ENCODE results near the gene CSNK2A1. TPM values are rescaled to one million over a fixed set of nuclear protein-coding genes. Genes with fewer than 3 reads are reported as not detected.

The CSNK2A1 gene
- total RNA-seq, 4 donors from 2014 or later = 85.0 to 107 (median 96.9) TPM

DNA sequence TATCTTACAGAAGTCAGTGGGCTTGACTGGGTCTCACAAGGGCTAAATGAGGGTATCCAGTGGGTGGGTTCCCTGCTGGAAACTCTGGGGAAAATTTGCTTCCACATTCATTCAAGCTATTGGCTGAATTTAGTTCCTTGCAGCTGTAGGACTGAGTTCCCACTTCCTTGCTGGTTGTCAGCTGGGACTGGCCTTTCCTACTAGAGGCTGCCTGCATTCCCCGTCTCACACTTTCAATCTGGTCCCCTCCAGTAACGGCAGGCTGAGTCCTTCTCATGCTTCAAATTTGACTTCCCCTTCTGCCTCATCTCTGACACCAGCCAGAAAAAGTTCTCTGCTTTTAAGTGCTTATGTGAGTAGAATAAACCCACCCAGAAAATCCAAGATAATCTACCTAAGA is 4.4 kb downstream of the CSNK2A1 start:
- 78% methylated on average over 2 of the region's 2 CpGs for WGBS
- no peaks in the 10 kb centered on the region for H3K9me3 ChIP-seq
- no peaks in the 10 kb centered on the region for H3K36me3 ChIP-seq
- TF ChIP-seq POLR2AphosphoS5 (IDR thresholded peaks at IDR 0.05) (no peak), EP300 (IDR thresholded peaks at IDR 0.05) (no peak), POLR2A (IDR thresholded peaks at IDR 0.05) (no peak), CTCF (IDR thresholded peaks at IDR 0.05) (no peak)
- H3K4me1 ChIP-seq = peaks cover 69% of the 10 kb centered on the region
- DNase-seq (ENCODE audit: low spot score in 2 of 2) = no peak
- H3K27me3 ChIP-seq = no peaks in the 10 kb centered on the region
- H3K4me3 ChIP-seq = no peak overlapping the region
- H3K27ac ChIP-seq = no peak overlapping the region

DNA sequence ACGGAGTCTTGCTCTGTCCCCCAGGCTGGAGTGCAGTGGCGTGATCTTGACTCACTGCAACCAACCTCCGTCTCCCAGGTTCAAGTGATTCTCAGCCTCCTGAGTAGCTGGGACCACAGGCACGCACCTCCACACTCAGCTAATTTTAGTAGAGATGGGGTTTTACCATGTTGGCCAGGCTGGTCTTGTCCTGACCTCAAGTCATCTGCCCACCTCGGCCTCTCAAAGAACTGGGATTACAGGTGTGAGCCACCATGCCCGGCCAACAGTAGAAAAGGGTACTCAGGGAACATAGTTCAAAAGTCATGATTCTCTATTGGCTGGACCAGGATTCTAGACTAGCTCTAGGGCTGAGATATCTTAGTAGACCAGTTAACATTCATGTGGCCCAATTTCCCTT is 5.6 kb downstream of the CSNK2A1 start:
- Histone ChIP-seq H3K27me3 (no peaks in the 10 kb centered on the region), H3K9me3 (no peaks in the 10 kb centered on the region), H3K4me1 (peaks cover 75% of the 10 kb centered on the region), H3K27ac (no peak overlapping the region), H3K4me3 (no peak overlapping the region), H3K36me3 (no peaks in the 10 kb centered on the region)
- DNase-seq (ENCODE audit: low spot score in 2 of 2) = no peak
- no peak for TF ChIP-seq POLR2AphosphoS5 (IDR thresholded peaks at IDR 0.05)
- no peak for TF ChIP-seq CTCF (IDR thresholded peaks at IDR 0.05)
- no peak for TF ChIP-seq EP300 (IDR thresholded peaks at IDR 0.05)
- no peak for TF ChIP-seq POLR2A (IDR thresholded peaks at IDR 0.05)
- WGBS = 95% methylated on average over 6 of the region's 6 CpGs

GRCh38 chr20:536426-537010 is 7.1 kb downstream of the CSNK2A1 start:
- Histone ChIP-seq H3K36me3 (no peaks in the 10 kb centered on the region), H3K9me3 (no peaks in the 10 kb centered on the region), H3K4me3 (no peak overlapping the region), H3K4me1 (peaks cover 70% of the 10 kb centered on the region), H3K27me3 (no peaks in the 10 kb centered on the region), H3K27ac (no peak overlapping the region)
- no peak for DNase-seq (ENCODE audit: low spot score in 2 of 2)
- TF ChIP-seq EP300 (IDR thresholded peaks at IDR 0.05) (no peak), POLR2A (IDR thresholded peaks at IDR 0.05) (no peak)
- WGBS = 47% methylated on average over 7 of the region's 7 CpGs

DNA sequence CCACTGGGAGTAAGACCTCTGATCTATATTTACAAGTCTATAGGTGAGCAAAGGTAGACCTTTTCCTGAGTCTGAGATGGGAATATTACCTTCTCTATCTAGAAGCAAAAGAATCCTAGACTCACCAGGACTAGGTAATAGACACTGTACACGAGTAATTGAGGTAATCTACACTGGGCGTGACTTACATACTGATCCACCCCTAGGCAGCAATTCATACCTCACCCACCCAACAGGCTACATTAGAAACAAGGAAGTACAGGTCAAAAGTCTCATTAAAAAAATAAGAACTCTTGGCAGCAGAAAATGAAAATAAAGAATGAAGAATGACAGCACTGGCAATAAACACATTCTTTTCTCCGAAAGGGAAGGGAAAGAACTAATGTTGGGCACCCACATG is 7.6 kb downstream of the CSNK2A1 start:
- no peak overlapping the region for H3K27ac ChIP-seq

DNA sequence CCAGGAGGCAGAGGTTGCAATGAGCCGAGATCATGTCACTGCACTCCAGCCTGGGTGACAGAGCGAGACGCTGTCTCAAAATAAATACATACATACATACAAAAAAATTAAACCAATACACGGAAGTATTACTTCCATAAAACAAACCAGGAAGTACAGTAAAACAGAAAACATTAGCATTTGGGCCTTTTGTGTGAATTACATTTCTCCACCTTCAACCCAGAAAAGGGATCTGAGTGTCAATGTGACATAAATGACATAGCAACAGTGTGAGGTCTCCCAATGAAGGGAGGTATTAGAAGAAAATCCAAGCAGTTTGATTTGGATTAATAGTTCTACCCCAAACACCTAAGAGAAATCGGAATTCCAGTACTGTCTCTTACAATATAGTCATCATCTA is 10.1 kb downstream of the CSNK2A1 start:
- Histone ChIP-seq H3K4me3 (no peak overlapping the region), H3K9me3 (no peaks in the 10 kb centered on the region), H3K27me3 (no peaks in the 10 kb centered on the region), H3K36me3 (no peaks in the 10 kb centered on the region), H3K4me1 (peaks cover 47% of the 10 kb centered on the region), H3K27ac (no peak overlapping the region)
- DNase-seq (ENCODE audit: low spot score in 2 of 2) = no peak
- TF ChIP-seq CTCF (IDR thresholded peaks at IDR 0.05) = no peak
- no peak for TF ChIP-seq POLR2AphosphoS5 (IDR thresholded peaks at IDR 0.05)
- no peak for TF ChIP-seq POLR2A (IDR thresholded peaks at IDR 0.05)
- no peak for TF ChIP-seq EP300 (IDR thresholded peaks at IDR 0.05)
- 86% methylated on average over 5 of the region's 5 CpGs for WGBS

More for the DNA sequence above, 7.6 kb downstream of the CSNK2A1 start:
- TF ChIP-seq CTCF (IDR thresholded peaks at IDR 0.05) = no peak
- no peak for TF ChIP-seq POLR2A (IDR thresholded peaks at IDR 0.05)
- TF ChIP-seq EP300 (IDR thresholded peaks at IDR 0.05) = no peak
- no peak for TF ChIP-seq POLR2AphosphoS5 (IDR thresholded peaks at IDR 0.05)
- Histone ChIP-seq H3K4me3 (no peak overlapping the region), H3K27me3 (no peaks in the 10 kb centered on the region), H3K4me1 (peaks cover 65% of the 10 kb centered on the region), H3K9me3 (no peaks in the 10 kb centered on the region), H3K36me3 (no peaks in the 10 kb centered on the region)
- 19% methylated on average over 3 of the region's 3 CpGs for WGBS
- DNase-seq (ENCODE audit: low spot score in 2 of 2) = no peak

DNA sequence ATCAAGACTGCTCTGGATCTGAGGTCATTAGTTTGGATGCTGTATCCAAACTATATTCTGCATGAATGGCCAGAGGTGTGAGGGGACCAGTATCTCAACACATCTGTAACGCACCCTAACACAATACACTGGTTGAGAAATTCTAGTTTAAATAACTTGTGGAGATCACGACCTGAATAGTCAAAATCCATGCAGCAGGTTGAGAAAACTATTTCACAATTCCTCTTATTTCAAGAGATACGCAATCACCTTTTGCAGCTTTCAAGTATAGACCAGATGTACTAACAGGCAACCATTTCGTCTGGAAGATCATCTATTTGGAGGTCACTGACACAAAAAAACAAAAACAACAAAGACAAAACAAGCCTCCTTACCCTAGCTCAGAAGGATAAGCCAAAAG is 11.1 kb downstream of the CSNK2A1 start:
- TF ChIP-seq POLR2A (IDR thresholded peaks at IDR 0.05) (no peak), CTCF (IDR thresholded peaks at IDR 0.05) (no peak), EP300 (IDR thresholded peaks at IDR 0.05) (no peak), POLR2AphosphoS5 (IDR thresholded peaks at IDR 0.05) (no peak)
- Histone ChIP-seq H3K4me1 (peaks cover 47% of the 10 kb centered on the region), H3K36me3 (peaks cover 2% of the 10 kb centered on the region), H3K4me3 (no peak overlapping the region), H3K27ac (no peak overlapping the region), H3K27me3 (no peaks in the 10 kb centered on the region), H3K9me3 (no peaks in the 10 kb centered on the region)
- no peak for DNase-seq (ENCODE audit: low spot score in 2 of 2)
- WGBS = 82% methylated on average over 4 of the region's 4 CpGs
